Mesenchymal stem cell (in vitro differentiated cells and primary cell): ENCODE measurements around the gene MKLN1.

ENCODE experiments used
- DNase-seq: peaks from one replicate; pipeline ENCODE4 v3.0.0-alpha.2; 2013
- H2AFZ ChIP-seq: one replicate; pipeline ENCODE4 v1.6.1; 2013; ENCODE audit warnings: low read depth, mild to moderate bottlenecking, control low read depth, inconsistent platforms, low read length, moderate library complexity
- H2AK5ac ChIP-seq: 2 replicates; pipeline ENCODE4 v1.6.1; 2013; ENCODE audit warnings: low read length, moderate library complexity, mild to moderate bottlenecking, inconsistent platforms; ENCODE audit not compliant: severe bottlenecking
- H2BK120ac ChIP-seq: one replicate; pipeline ENCODE4 v1.6.1; 2013; ENCODE audit warnings: low read depth, mild to moderate bottlenecking, inconsistent platforms, low read length, moderate library complexity
- H2BK12ac ChIP-seq, 2 experiments: one replicate each; pipeline ENCODE4 v1.6.1; 2013; ENCODE audit warnings: inconsistent platforms in 2 of 2, low read length in 2 of 2, mild to moderate bottlenecking in 2 of 2, moderate library complexity in 2 of 2, control low read depth in 1 of 2
- H2BK15ac ChIP-seq: one replicate; pipeline ENCODE4 v1.6.1; 2013; ENCODE audit warnings: mild to moderate bottlenecking, low read depth, inconsistent platforms; ENCODE audit not compliant: poor library complexity, severe bottlenecking
- H2BK5ac ChIP-seq: 2 replicates; pipeline ENCODE4 v1.6.1; 2013; ENCODE audit warnings: low read depth, mild to moderate bottlenecking, low read length, control low read depth, inconsistent platforms; ENCODE audit not compliant: poor library complexity, severe bottlenecking
- H3K14ac ChIP-seq, 2 experiments: one replicate each; pipeline ENCODE4 v1.6.1; 2013; ENCODE audit warnings: inconsistent platforms in 2 of 2, low read length in 2 of 2, control low read depth in 1 of 2, mild to moderate bottlenecking in 1 of 2, moderate library complexity in 1 of 2
- H3K18ac ChIP-seq, 2 experiments: one replicate each; pipeline ENCODE4 v1.6.1; 2013; ENCODE audit warnings: inconsistent platforms in 2 of 2, low read length in 2 of 2, control low read depth in 1 of 2, low read depth in 1 of 2, mild to moderate bottlenecking in 1 of 2
- H3K23ac ChIP-seq, 2 experiments: one replicate each; pipeline ENCODE4 v1.6.1; 2013; ENCODE audit warnings: inconsistent platforms in 2 of 2, low read length in 2 of 2, mild to moderate bottlenecking in 2 of 2, moderate library complexity in 2 of 2, control low read depth in 1 of 2
- H3K27ac ChIP-seq: 2 replicates; pipeline ENCODE4 v1.5.1; 2013; ENCODE audit warnings: mild to moderate bottlenecking, moderate library complexity, low read length, control low read depth, inconsistent platforms; ENCODE audit not compliant: poor library complexity, severe bottlenecking
- H3K27me3 ChIP-seq, 2 experiments: 2 replicates each; pipeline versions ENCODE4 v1.6.1 to v1.7.0; 2013; ENCODE audit warnings: low read length in 2 of 2, mild to moderate bottlenecking in 2 of 2, moderate library complexity in 2 of 2, control low read depth in 1 of 2, inconsistent platforms in 1 of 2; ENCODE audit not compliant: control insufficient read depth in 1 of 2, insufficient read depth in 1 of 2
- H3K36me3 ChIP-seq, 2 experiments: 2 replicates each; pipeline versions ENCODE4 v1.6.1 to v1.7.0; 2013; ENCODE audit warnings: low read length in 2 of 2, control low read depth in 1 of 2, inconsistent platforms in 1 of 2, low read depth in 1 of 2, mild to moderate bottlenecking in 1 of 2; ENCODE audit not compliant: insufficient read depth in 2 of 2, control insufficient read depth in 1 of 2
- H3K4ac ChIP-seq, 2 experiments: one replicate each; pipeline ENCODE4 v1.6.1; 2013; ENCODE audit warnings: inconsistent platforms in 2 of 2, low read length in 2 of 2, mild to moderate bottlenecking in 2 of 2, moderate library complexity in 2 of 2, control low read depth in 1 of 2, low read depth in 1 of 2
- H3K4me1 ChIP-seq: 2 replicates; pipeline ENCODE4 v1.6.1; 2013; ENCODE audit warnings: low read depth, low read length, control low read depth; ENCODE audit not compliant: control insufficient read depth, insufficient read depth
- H3K4me2 ChIP-seq: 2 replicates; pipeline ENCODE4 v1.6.1; 2013; ENCODE audit warnings: low read length, mild to moderate bottlenecking, inconsistent platforms; ENCODE audit not compliant: poor library complexity, severe bottlenecking
- H3K4me3 ChIP-seq, 2 experiments: 2 replicates each; pipeline versions ENCODE4 v1.5.1 to v1.7.0; 2013; ENCODE audit warnings: low read length in 2 of 2, mild to moderate bottlenecking in 2 of 2, control low read depth in 1 of 2, low read depth in 1 of 2; ENCODE audit not compliant: insufficient read depth in 1 of 2
- H3K79me1 ChIP-seq: replicated peaks from 2 replicates; pipeline ENCODE4 v1.6.1; 2013; ENCODE audit warnings: mild to moderate bottlenecking, control low read depth, low read length, inconsistent platforms; ENCODE audit not compliant: poor library complexity, severe bottlenecking
- H3K9ac ChIP-seq: 2 replicates; pipeline ENCODE4 v1.7.0; 2013; ENCODE audit warnings: mild to moderate bottlenecking, low read length, moderate library complexity
- H3K9me3 ChIP-seq: 2 replicates; pipeline ENCODE4 v1.7.0; 2013; ENCODE audit warnings: mild to moderate bottlenecking, low read length; ENCODE audit not compliant: control insufficient read depth
- H4K8ac ChIP-seq: one replicate; pipeline ENCODE4 v1.6.1; 2013; ENCODE audit warnings: inconsistent platforms, mild to moderate bottlenecking, low read length, moderate library complexity
- H4K91ac ChIP-seq: one replicate; pipeline ENCODE4 v1.6.1; 2013; ENCODE audit warnings: mild to moderate bottlenecking, low read length, inconsistent platforms
- WGBS: methylation state at CpG from one replicate; pipeline ENCODE4 v1.1.7; 2013; ENCODE audit warnings: mixed read lengths; 5-methylcytosine and 5-hydroxymethylcytosine counted together

Gene MKLN1

GRCh38 chr7:131390275-131390674 lies 62.6 kb downstream of the MKLN1 start:
- Histone ChIP-seq H2BK5ac (no peak overlapping the region), H4K8ac (no peak overlapping the region), H2AK5ac (no peak overlapping the region), H2BK120ac (no peak overlapping the region), H3K4me2 (no peak overlapping the region), H2BK15ac (no peak overlapping the region), H3K9ac (no peak overlapping the region), H2AFZ (no peak overlapping the region), H4K91ac (no peak overlapping the region), H3K79me1 (peaks cover 11% of the 10 kb centered on the region), H3K4me3 (no peak overlapping the region), H3K27me3 (no peaks in the 10 kb centered on the region), H3K23ac (no peak overlapping the region), H3K27ac (no peak overlapping the region), H2BK12ac (no peak overlapping the region), H3K9me3 (no peaks in the 10 kb centered on the region), H3K18ac (no peak overlapping the region), H3K4ac (no peak overlapping the region), H3K36me3 (peaks cover 2 to 50% of the 10 kb centered on the region in 2 experiments), H3K4me1 (no peaks in the 10 kb centered on the region), H3K14ac (no peak overlapping the region)
- no peak for DNase-seq
- no CpG with 5 or more reads among the region's 1 CpG for WGBS

DNA sequence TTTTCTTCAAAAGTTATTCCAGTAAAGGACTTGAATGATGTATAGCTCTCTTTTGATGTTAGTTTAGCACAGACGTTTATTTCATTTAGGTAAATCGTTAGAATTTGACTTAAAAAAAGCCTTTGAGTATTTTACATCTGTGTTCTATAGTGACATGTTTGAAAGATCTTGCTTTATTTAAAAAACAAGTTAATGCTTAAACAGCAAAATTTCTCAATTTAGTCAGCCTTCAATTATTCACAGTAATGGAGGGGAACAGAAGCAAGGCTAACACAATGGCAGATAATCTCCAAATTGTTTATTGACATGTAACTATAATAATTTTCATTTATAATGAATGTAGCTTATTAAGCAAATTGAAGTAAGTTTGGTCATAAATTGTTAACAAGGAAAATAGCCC lies 63.5 kb downstream of the MKLN1 start:
- Histone ChIP-seq H3K14ac (no peak overlapping the region), H3K4ac (no peak overlapping the region), H2BK120ac (no peak overlapping the region), H3K79me1 (peaks cover 14% of the 10 kb centered on the region), H3K23ac (no peak overlapping the region), H3K27me3 (no peaks in the 10 kb centered on the region), H3K27ac (no peak overlapping the region), H2AFZ (no peak overlapping the region), H2BK12ac (no peak overlapping the region), H3K4me2 (no peak overlapping the region), H3K9ac (no peak overlapping the region), H3K4me1 (no peaks in the 10 kb centered on the region), H4K91ac (no peak overlapping the region), H3K36me3 (peaks cover 2 to 50% of the 10 kb centered on the region in 2 experiments), H4K8ac (no peak overlapping the region), H2BK5ac (no peak overlapping the region), H2BK15ac (no peak overlapping the region), H2AK5ac (no peak overlapping the region), H3K18ac (no peak overlapping the region), H3K4me3 (no peak overlapping the region), H3K9me3 (no peaks in the 10 kb centered on the region)
- 96% methylated on average over 2 of the region's 2 CpGs for WGBS
- no peak for DNase-seq

- H3K14ac ChIP-seq: no peak overlapping the region
- WGBS: no CpG with 5 or more reads among the region's 1 CpG
These were observed 73.1 kb downstream of the MKLN1 start for GRCh38 chr7:131400681-131401176.

GRCh38 chr7:131401194-131401593 lies 73.5 kb downstream of the MKLN1 start:
- H3K4me3 ChIP-seq: no peak overlapping the region
- H3K4me1 ChIP-seq: no peaks in the 10 kb centered on the region
- H4K91ac ChIP-seq: no peak overlapping the region
- no peak overlapping the region for H3K23ac ChIP-seq
- no peak overlapping the region for H3K27ac ChIP-seq
- no peak overlapping the region for H2BK120ac ChIP-seq
- no peaks in the 10 kb centered on the region for H3K27me3 ChIP-seq
- DNase-seq: no peak
- no peak overlapping the region for H3K4me2 ChIP-seq
- H4K8ac ChIP-seq: no peak overlapping the region
- peaks cover 17% of the 10 kb centered on the region for H3K9me3 ChIP-seq
- H3K36me3 ChIP-seq: peaks cover 6 to 69% of the 10 kb centered on the region in 2 experiments
- no peak overlapping the region for H2BK12ac ChIP-seq
- H3K9ac ChIP-seq: peak overlapping the region; percentile 8
- no peak overlapping the region for H3K4ac ChIP-seq
- no peak overlapping the region for H2AK5ac ChIP-seq
- H2AFZ ChIP-seq: no peak overlapping the region
- no peak overlapping the region for H3K18ac ChIP-seq
- no peak overlapping the region for H2BK5ac ChIP-seq
- no peak overlapping the region for H3K14ac ChIP-seq
- H3K79me1 ChIP-seq: peaks cover 16% of the 10 kb centered on the region
- no peak overlapping the region for H2BK15ac ChIP-seq

More at GRCh38 chr7:131400681-131401176, 73.1 kb downstream of the MKLN1 start:
- H2BK120ac ChIP-seq: no peak overlapping the region
- no peak overlapping the region for H3K4me2 ChIP-seq
- H2BK15ac ChIP-seq: no peak overlapping the region
- peak overlapping the region; percentile 19 for H3K9ac ChIP-seq
- H2BK5ac ChIP-seq: no peak overlapping the region
- H4K91ac ChIP-seq: no peak overlapping the region
- no peak overlapping the region for H3K4me3 ChIP-seq
- H3K18ac ChIP-seq: no peak overlapping the region
- no peak overlapping the region for H2AK5ac ChIP-seq
- peaks cover 6 to 69% of the 10 kb centered on the region in 2 experiments for H3K36me3 ChIP-seq
- no peak overlapping the region for H3K4ac ChIP-seq
- peaks cover 17% of the 10 kb centered on the region for H3K9me3 ChIP-seq
- no peak overlapping the region for H4K8ac ChIP-seq
- no peaks in the 10 kb centered on the region for H3K4me1 ChIP-seq
- H2AFZ ChIP-seq: no peak overlapping the region
- H2BK12ac ChIP-seq: no peak overlapping the region
- peaks cover 18% of the 10 kb centered on the region for H3K79me1 ChIP-seq
- H3K27me3 ChIP-seq: no peaks in the 10 kb centered on the region
- peak; percentile 62 for DNase-seq
- H3K23ac ChIP-seq: no peak overlapping the region
- no peak overlapping the region for H3K27ac ChIP-seq
